GM18907 (cell line): ENCODE data around the gene PRKAG3.
"Not testable (repeated sequence)": the region's sequence is repeated elsewhere in the genome, so short reads cannot be mapped to it uniquely, and the experiment has no call there.

ENCODE experiments used
- ATAC-seq: cut with Tn5 transposase; IDR thresholded peaks from one replicate; pipeline ENCODE4 v1.9.1; 2021; ENCODE audit warnings: mild to moderate bottlenecking, moderate library complexity; ENCODE audit not compliant: unreplicated experiment

Gene PRKAG3

DNA sequence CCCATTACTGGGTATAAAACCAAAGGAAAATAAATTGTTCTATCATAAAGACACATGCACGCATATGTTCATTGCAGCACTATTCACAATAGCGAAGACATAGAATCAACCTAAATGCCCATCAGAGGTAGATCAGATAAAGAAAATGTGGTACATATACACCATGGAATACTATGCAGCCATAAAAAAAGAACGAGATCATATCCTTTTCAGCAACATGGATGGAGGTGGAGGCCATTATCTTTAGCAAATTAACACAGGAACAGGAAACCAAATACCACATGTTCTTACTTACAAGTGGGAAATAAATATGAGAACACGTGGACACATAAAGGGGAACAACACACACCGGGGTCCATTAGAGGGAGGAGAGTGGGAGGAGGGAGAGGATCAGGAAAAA is 12.7 kb upstream of the PRKAG3 start:
- ATAC-seq, result not testable (repeated sequence)

DNA sequence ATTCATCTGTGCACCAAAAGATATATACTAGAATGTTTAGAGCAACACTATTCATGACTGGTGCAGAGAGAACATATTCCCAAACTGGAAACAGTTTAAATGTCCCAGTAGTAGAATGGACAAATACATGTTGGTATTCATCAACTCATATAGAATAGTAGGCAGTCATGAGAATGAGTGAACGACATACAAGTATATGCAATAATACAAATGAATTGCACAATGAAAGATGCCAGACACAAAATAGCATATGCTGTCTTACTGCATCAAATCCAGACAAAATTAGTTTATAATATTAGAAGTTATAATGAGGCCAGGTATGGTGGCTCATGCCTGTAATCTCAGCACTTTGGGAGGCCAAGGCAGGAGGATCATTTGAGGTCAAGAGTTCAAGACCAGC is 8.3 kb upstream of the PRKAG3 start:
- no peak for ATAC-seq

DNA sequence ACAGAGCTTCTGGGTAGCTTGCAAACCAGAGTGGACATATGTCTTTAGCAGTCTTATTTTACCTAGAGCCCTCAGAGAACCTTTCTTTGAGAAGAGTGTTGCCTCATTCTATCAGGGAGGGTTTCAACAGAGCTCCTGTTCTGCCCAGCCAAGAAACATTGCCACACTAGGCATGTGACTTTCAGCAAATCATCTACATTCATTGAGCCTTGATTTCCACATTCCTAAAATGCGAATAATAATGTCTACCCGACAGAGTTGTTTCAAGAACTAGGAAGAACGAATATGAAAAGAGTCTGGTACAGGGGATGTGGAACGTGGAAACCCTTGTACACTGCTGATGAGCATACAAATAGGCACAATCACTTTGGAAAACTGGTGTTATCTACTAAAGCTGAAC is 7.8 kb upstream of the PRKAG3 start:
- no peak for ATAC-seq

- ATAC-seq, result no peak
Observed at GRCh38 chr2:218837495-218837894, 5.9 kb upstream of the PRKAG3 start.

GRCh38 chr2:218834685-218835084 is 3.1 kb upstream of the PRKAG3 start:
- no peak for ATAC-seq

- ATAC-seq, result no peak
Observed at GRCh38 chr2:218833023-218833609, 1.5 kb upstream of the PRKAG3 start.

DNA sequence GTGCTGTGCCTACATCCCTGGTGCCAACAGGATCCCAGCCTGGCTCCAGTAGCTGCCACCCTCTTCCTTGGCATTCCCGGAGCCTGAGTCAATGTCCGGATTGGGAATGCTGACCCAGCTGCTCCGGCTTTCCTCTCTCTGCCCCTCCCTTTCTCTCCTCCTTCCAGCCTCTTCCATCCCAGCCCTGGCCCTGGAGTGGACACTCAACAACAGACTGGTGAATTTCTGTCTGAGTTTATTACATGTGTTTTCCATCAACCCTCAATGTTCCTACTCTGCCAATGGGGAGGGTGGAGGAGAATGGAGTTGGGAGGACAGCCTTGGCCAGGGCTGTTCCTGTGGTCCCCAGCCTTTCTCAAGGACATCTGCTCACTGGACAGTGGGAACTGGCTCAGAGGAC is 917 bp upstream of the PRKAG3 start:
- ATAC-seq, result no peak

DNA sequence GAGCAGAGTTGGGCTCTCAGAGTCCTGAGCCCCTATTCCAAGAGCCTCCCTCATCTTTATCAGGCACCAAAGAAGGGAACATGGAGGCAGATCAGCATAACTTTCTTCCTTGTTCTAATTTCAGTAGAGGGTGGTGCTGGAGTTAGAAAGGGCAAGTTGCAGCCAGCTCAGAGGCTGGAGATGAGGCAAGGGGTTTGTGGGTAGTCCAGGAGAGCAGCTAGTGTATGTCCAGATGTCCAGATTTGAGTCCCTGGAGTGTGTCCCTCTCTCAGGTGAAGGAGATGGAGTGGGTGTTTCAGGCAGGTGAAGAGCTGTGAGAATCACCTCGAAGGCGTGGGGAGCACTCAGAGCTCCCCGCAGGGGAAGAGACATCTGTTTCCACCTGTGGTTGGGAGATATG is 478 bp upstream of the PRKAG3 start:
- no peak for ATAC-seq

DNA sequence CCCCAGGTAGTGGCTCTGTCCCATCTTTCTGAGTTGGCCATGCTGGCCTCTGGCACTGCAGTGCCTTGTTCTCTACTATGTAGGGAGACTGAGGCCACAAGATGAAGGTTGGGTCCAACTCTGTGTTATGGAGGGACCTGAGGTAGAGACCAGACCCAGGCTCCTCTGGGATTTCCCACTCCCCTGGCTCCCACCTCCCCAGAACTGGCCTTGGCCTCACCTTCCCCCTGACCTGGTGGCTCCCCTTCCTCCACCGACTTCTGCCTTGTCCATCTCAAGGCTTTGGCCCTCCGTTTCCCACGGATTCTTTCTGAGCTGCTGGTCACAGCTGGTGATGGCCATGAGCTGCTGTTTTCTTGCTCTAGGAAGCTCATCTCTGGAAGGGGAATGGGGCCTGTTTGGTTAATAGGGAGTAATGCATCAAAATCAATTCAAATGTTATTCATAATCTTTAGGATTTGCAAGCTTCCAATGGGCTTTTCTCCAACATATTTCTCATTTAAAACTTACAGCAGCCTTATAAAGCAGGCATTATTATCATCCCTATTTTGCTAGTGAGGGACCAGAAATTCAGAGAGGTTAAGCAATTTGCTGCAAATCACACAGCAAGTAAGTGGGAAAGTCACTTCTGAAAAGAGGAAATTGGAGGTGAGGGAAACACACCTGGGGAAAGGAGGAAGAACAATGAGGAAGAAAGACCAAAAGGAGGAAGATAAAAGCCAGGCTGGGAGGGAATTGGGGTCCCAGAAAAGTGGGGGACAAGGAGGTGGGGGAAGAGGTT is 887 bp downstream of the PRKAG3 start:
- ATAC-seq, result no peak

DNA sequence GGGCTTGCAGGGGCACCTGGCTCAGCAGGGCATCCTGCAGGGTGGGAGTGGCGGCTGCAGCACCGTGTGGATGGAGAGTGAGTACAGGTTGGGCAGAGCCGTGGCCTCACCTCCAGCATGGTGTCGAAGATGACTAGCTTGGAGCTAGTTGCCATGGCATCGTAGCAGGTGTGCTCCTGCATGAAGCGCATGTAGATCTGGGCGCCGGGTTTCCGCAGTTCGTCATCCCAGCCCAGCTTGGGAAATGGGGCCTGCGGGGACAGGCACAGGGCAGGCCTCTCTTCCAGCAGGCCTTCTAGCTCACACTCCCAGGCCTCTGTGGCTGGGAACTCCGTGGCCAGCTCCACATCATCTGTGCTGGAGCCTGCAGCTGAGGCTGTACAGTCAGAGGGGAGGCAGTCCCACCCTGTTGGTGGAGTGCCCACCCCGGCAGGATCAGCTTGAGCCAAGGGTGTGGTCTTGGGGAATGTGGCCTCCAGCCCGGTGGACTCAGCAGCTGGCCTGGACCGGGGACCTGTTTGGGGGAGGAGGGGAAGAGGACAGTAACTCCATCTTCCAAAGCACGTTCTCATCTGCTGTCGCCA is 1.6 kb downstream of the PRKAG3 start:
- no peak for ATAC-seq

- no peak for ATAC-seq
Observed at GRCh38 chr2:218828477-218828778, 3.2 kb downstream of the PRKAG3 start.

DNA sequence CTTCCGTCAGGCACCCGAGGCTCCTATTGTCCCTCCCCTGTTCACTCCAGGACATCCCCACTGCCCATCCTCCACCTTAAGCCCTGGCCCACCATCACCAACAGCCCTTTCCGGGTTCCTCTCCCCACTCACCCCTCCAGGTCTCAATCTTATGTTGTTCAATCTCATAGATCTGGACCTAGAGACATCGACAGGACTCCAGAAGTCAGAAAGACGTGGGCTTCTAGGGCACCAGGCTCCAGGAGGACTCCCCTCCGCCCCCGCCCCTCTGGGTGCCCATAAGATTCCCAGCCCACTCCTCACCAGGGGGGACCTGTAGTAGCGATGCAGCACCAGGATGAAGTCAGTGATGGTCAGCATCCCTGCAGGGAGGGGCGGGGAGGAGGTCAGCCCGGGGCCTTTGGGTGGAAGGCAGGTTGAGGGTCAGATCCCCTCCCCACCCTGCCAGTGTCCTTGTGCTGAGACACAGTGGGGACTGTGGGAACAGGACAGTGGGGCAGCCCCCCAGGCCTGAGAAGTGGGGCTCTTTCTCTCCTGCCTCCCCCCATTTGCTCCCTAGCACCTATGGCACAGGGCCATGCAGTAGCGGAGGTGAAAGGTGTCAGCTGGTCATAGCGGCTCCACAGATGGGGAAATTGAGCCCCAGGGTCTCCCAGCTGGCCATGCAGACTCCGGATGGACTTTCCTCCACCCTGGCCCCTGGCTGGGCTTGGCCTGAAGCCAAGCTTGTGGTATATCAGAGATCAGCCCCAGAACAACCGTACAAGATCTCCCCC is 3.7 kb downstream of the PRKAG3 start:
- ATAC-seq, result no peak

DNA sequence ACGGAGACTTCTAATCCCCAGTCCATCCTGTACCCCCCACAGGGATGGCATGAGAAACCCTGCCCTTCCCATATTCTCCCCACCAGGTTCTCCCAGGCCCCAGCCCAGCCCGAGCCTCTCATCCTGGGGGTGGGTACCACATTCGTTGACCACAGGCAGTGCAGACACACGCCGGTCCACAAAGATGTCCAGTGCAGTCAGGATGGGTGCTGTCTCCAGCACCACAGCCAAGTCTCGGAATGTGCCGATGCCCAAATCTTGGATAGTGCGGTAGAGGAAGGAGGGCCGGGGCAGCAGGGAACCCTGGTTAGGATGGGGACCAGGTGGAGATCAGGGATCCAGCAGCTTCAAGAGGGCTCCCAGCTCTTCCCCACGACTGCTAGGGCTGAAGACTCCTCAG is 4.8 kb downstream of the PRKAG3 start:
- no peak for ATAC-seq

DNA sequence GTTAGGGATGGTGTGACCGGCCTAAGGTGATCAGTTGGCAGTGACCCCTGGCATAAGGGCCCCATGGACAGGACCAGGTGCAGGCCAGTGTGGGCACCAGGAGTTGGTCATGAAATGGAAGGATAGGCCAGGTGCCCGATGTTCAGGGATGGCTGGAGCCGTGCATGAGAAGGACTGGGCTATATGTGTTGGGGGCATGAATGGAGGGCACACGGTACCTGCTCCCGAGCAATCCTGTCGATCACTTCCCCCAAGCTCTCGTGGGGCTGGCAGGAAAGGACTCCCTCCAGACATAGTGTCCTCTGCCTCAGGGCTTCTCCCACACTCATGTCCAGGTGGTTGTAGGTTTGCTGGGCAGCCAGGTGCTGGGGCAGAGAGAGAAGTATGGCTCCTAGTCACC is 7.6 kb downstream of the PRKAG3 start:
- no peak for ATAC-seq

- ATAC-seq, result no peak
Observed at GRCh38 chr2:218823196-218823855, 8.3 kb downstream of the PRKAG3 start.

DNA sequence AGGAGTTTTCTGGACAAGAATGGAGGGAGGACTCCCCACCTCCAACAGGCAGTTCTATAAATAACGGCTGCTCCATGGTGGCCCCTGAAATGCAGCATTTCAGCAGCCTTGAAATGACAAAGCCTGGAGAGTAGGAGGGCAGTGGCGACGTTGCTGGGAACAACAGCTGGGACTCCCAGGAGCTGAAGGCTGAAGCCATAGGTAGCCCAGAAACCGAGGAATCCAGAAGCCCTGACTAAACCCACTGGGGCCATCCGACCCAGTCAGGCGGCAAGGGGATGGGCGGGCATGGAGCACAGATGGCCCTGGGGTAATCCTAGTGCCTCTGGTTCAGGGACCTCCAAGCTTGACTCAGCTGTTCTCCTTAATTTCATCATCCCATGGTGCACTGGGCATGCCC is 9.0 kb downstream of the PRKAG3 start:
- no peak for ATAC-seq

GRCh38 chr2:218821605-218822211 is 9.9 kb downstream of the PRKAG3 start:
- ATAC-seq, result no peak

DNA sequence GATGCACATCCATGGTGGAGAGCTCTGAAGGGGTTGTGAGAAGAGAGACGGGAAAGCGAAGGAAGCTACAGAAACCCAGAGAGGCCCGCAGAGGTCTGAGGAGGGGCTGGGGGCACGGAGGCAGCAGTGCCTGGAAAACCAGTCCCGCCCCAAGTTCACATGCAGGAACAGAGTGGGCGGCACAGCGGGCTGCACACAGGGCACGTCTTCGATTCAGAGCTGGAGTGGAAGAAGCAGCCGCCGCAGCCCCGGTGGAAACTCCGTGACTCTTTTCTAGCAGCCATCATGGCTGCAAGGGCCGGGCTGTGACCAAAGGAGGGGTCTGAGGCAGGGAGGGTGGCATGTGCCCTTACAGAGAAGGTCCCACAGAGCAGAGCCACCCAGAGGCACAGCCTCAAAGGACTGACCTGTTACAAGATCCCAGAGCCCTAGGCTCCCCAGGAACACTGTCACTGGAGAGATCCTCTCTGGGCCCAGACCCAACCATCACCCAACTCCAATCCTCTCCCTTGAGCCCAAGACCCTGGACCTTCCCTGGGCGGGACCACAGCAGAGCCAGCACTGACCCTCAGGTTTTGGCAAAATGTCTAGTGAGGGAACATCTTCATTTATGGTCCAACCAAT is 10.7 kb downstream of the PRKAG3 start:
- ATAC-seq, result no peak

GRCh38 chr2:218819093-218819492 is 12.5 kb downstream of the PRKAG3 start:
- ATAC-seq, result no peak

GRCh38 chr2:218816561-218817011 is 15.0 kb downstream of the PRKAG3 start:
- ATAC-seq, result no peak
